ENCODE measurements around the gene CEP112. TPM values are rescaled to one million over a fixed set of nuclear protein-coding genes. Genes with fewer than 3 reads are reported as not detected.

The CEP112 gene
- polyA plus RNA-seq, 1 donor (not counting 4 experiments of a cell fraction or from before 2014, with no cell fraction given), result 2.6 TPM

DNA sequence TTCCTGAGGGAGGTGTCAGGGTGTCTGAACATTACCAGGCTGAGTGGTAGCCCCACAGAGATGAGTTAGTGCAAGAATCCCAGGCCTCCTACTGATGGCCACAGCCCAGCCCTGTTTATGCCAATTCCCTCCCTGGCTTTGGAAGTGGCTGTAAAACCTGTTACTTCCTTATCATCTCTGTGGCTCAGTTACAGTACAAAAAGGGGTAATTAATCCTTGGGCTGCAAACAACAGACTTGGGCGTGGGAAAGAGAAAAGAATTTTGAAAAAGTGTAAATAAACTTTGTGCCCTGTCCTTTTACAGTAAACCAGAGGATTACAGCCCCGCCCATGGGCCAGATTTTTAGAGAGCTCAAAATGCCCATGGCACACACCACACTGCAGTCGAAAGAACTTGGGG is 557.4 kb downstream of the CEP112 start:
- no peaks in the 10 kb centered on the region for H3K79me2 ChIP-seq (ENCODE audit: control insufficient read depth, insufficient read depth, low read length)
- H3K9ac ChIP-seq (ENCODE audit: control insufficient read depth, extremely low read depth, insufficient read depth, low read length), result no peak overlapping the region
- dilution Hi-C loops (cut with MboI; ENCODE audit: extremely low pct_ligation_motif_present, low sequenced_read_pairs), result no loop called here
- H2AFZ ChIP-seq (ENCODE audit: control insufficient read depth, low read length), result no peak overlapping the region
- no peaks in the 10 kb centered on the region for H3K4me1 ChIP-seq (ENCODE audit: control insufficient read depth, extremely low read depth, insufficient read depth, low read length)
- DNase-seq (ENCODE audit: low read depth, low spot score) (no peak), FAIRE-seq (no peak)
- H3K27ac ChIP-seq (ENCODE audit: control insufficient read depth, insufficient read depth, low read length), result no peak overlapping the region
- H3K4me3 ChIP-seq (ENCODE audit: control insufficient read depth in 2 of 3, extremely low read depth in 1 of 3, insufficient read depth in 2 of 3, low read depth in 1 of 3, low read length in 3 of 3), result no peak overlapping the region
- no peaks in the 10 kb centered on the region for H4K20me1 ChIP-seq (ENCODE audit: control insufficient read depth, extremely low read depth, insufficient read depth, low read length)
- H3K27me3 ChIP-seq (ENCODE audit: control insufficient read depth, extremely low read depth, insufficient read depth, low read length), result peaks cover under 1% of the 10 kb centered on the region
- no peak overlapping the region for H3K4me2 ChIP-seq (ENCODE audit: control insufficient read depth, extremely low read depth, insufficient read depth, low read depth, low read length)
- H3K9me3 ChIP-seq (ENCODE audit: control insufficient read depth, low read depth, low read length), result no peaks in the 10 kb centered on the region
- no peaks in the 10 kb centered on the region for H3K9me1 ChIP-seq (ENCODE audit: control insufficient read depth, extremely low read depth, insufficient read depth, low read length)
- H3K36me3 ChIP-seq (ENCODE audit: control insufficient read depth in 2 of 2, extremely low read depth in 1 of 2, insufficient read depth in 2 of 2, low read length in 2 of 2), result no peaks in the 10 kb centered on the region
- TF ChIP-seq, protein P1, sequence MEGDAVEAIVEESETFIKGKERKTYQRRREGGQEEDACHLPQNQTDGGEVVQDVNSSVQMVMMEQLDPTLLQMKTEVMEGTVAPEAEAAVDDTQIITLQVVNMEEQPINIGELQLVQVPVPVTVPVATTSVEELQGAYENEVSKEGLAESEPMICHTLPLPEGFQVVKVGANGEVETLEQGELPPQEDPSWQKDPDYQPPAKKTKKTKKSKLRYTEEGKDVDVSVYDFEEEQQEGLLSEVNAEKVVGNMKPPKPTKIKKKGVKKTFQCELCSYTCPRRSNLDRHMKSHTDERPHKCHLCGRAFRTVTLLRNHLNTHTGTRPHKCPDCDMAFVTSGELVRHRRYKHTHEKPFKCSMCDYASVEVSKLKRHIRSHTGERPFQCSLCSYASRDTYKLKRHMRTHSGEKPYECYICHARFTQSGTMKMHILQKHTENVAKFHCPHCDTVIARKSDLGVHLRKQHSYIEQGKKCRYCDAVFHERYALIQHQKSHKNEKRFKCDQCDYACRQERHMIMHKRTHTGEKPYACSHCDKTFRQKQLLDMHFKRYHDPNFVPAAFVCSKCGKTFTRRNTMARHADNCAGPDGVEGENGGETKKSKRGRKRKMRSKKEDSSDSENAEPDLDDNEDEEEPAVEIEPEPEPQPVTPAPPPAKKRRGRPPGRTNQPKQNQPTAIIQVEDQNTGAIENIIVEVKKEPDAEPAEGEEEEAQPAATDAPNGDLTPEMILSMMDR (optimal IDR thresholded peaks at IDR 0.05 in 1 of 3, IDR thresholded peaks at IDR 0.05 in 1 of 3, conservative IDR thresholded peaks at IDR 0.05 in 1 of 3; ENCODE audit: extremely low read depth in 1 of 3, insufficient read depth in 2 of 3, low read length in 3 of 3), result no peak
- TF ChIP-seq EZH2 (IDR thresholded peaks at IDR 0.05; ENCODE audit: low read length), result no peak

DNA sequence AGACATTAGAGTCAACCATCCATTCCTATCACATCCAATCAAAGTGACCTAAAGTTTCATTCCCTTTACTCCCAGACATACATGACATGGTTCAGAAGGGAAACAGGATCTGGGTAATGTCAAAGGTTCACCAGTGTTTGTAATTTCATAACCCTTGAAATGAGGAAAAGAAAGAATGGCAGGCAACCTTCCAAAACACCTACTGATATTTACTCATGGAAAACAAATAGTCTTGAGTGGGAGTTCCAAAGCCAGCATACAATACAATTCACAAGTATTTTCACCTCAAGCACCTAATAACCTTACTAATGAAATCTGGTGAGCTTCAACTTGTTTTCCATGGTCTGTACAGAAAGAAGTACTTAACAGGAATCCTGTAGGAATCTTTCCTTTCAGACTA is 557.9 kb downstream of the CEP112 start:
- FAIRE-seq, result no peak
- Histone ChIP-seq H3K9me3 (ENCODE audit: control insufficient read depth, low read depth, low read length) (no peaks in the 10 kb centered on the region), H3K9ac (ENCODE audit: control insufficient read depth, extremely low read depth, insufficient read depth, low read length) (no peak overlapping the region), H4K20me1 (ENCODE audit: control insufficient read depth, extremely low read depth, insufficient read depth, low read length) (no peaks in the 10 kb centered on the region), H2AFZ (ENCODE audit: control insufficient read depth, low read length) (no peak overlapping the region), H3K79me2 (ENCODE audit: control insufficient read depth, insufficient read depth, low read length) (no peaks in the 10 kb centered on the region), H3K27me3 (ENCODE audit: control insufficient read depth, extremely low read depth, insufficient read depth, low read length) (peaks cover 6% of the 10 kb centered on the region), H3K4me2 (ENCODE audit: control insufficient read depth, extremely low read depth, insufficient read depth, low read depth, low read length) (no peak overlapping the region), H3K4me1 (ENCODE audit: control insufficient read depth, extremely low read depth, insufficient read depth, low read length) (no peaks in the 10 kb centered on the region), H3K9me1 (ENCODE audit: control insufficient read depth, extremely low read depth, insufficient read depth, low read length) (no peaks in the 10 kb centered on the region), H3K27ac (ENCODE audit: control insufficient read depth, insufficient read depth, low read length) (no peak overlapping the region), H3K36me3 (ENCODE audit: control insufficient read depth in 2 of 2, extremely low read depth in 1 of 2, insufficient read depth in 2 of 2, low read length in 2 of 2) (no peaks in the 10 kb centered on the region), H3K4me3 (ENCODE audit: control insufficient read depth in 2 of 3, extremely low read depth in 1 of 3, insufficient read depth in 2 of 3, low read depth in 1 of 3, low read length in 3 of 3) (no peak overlapping the region)
- TF ChIP-seq, protein P1 (optimal IDR thresholded peaks at IDR 0.05 in 1 of 3, IDR thresholded peaks at IDR 0.05 in 1 of 3, conservative IDR thresholded peaks at IDR 0.05 in 1 of 3; ENCODE audit: extremely low read depth in 1 of 3, insufficient read depth in 2 of 3, low read length in 3 of 3), result no peak
- no peak for TF ChIP-seq EZH2 (IDR thresholded peaks at IDR 0.05; ENCODE audit: low read length)
- dilution Hi-C loops (cut with MboI; ENCODE audit: extremely low pct_ligation_motif_present, low sequenced_read_pairs), result no loop called here
- no peak for DNase-seq (ENCODE audit: low read depth, low spot score)

Measured in keratinocyte (primary cell).